ENCODE results near the gene PRTG.
"Not testable (repeated sequence)": the region's sequence is repeated elsewhere in the genome, so short reads cannot be mapped to it uniquely, and the experiment has no call there.

Gene PRTG

DNA sequence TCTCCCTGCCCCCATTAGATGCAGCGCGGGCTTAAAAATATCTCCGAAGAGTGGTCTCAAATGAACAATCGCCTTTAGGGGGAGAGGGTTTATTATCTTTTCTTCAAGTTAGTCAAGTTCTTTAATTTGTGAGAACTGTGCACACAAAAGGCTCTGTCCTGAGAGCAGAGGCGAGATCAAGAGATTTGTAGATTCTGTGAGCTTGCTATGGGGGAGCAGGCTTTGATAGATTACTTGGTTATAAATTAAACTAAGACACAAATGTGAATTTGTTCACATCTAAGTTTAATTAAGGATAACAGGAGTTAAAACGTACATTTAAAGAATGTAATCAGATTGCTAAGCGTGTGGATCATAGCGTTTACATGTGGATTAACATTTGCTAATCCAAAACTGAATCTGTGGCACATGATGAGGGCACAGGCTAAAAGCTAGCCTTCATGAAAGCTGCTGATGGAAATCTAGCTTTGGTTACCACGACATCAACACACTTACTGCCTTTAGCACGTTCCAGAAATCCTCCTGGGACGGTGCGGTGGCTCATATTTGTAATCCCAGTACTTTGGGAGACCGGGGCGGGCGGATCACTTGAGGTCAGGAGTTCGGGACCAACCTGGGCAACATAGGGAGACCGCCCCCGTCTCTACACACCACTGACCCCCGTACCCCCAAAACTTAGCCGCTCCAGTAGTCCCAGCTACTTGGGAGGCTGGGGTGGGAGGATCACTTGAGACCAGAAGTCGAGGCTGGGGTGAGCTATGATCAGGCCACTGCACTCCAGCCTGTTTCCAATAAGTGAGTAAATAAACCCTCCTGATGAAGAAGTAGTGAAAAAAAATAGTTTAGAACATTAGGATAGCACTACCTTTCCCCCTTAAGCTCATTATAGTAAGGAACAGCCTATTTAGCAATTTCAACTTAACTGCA is 1.0 kb upstream of the PRTG start:
- no peak for DNase-seq (ENCODE audit: low spot score)

- DNase-seq (ENCODE audit: low spot score): peak; percentile 23
Observed at GRCh38 chr15:55742498-55742926, 440 bp downstream of the PRTG start.

- DNase-seq (ENCODE audit: low spot score): peak; percentile 5
Observed at GRCh38 chr15:55741833-55742497, 987 bp downstream of the PRTG start.

DNA sequence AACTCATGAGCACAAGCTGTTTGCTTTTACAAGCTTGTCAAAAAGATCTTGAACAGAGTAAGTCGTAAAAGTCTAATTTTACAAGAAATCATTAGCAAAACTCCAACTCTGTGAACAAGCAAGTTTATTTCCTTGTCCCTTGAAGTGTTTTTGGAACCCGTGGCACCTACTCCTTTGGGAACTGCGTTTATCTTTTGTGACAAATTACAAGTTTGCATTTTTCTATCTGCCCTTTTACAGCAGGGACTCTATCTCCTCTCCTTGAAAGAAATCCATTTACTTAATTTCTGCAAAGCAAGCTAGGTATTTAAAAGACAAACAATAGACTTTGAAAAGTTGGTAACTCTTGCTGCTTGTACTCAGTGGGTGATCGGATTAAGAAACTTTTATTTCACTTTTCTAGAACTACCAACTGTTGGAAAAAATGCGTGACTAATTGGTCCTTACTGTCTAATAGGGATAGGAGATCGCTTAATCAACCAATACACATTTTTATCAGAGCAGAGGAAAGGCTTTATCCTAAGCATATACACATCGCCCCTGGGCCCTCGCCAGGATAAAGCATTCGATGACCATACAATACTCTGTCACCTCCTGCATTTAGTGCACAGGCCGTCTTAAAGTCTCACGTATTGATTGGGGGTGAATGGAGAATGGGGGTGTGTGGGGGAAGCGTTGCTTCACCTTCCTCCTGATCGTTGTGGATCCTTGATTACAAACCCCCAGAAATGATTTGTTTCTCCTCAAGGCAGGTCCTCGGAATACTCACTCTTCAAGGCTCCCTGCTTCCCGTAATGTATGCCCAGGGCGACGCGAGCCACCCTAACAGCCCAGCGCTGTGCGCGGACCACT is 1.7 kb downstream of the PRTG start:
- DNase-seq (ENCODE audit: low spot score): no peak

GRCh38 chr15:55740359-55740878 is 2.5 kb downstream of the PRTG start:
- DNase-seq (ENCODE audit: low spot score): no peak

DNA sequence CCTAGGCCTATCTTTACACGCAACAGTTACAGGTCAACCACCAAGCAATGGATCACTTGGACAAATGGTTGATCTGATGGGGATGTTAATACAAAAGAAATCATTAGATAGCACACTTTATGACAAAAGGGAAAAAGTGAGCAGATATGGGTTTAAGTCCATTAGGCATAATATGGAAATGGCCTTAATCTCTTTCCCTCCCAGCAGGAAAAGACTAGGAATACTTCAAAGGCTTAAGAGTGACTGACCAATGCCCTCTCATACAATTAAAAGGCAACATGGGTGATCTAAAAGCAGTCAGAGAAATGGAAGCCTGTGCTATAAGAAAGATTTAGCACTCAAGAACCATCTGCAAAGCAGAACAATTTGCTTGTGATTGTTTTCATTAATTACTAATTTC is 3.3 kb downstream of the PRTG start:
- no peak for DNase-seq (ENCODE audit: low spot score)

GRCh38 chr15:55738715-55739114 is 4.2 kb downstream of the PRTG start:
- no peak for DNase-seq (ENCODE audit: low spot score)

GRCh38 chr15:55737373-55737772 is 5.6 kb downstream of the PRTG start:
- no peak for DNase-seq (ENCODE audit: low spot score)

GRCh38 chr15:55736756-55737155 is 6.2 kb downstream of the PRTG start:
- DNase-seq (ENCODE audit: low spot score): no peak

GRCh38 chr15:55734641-55735040 is 8.3 kb downstream of the PRTG start:
- no peak for DNase-seq (ENCODE audit: low spot score)

DNA sequence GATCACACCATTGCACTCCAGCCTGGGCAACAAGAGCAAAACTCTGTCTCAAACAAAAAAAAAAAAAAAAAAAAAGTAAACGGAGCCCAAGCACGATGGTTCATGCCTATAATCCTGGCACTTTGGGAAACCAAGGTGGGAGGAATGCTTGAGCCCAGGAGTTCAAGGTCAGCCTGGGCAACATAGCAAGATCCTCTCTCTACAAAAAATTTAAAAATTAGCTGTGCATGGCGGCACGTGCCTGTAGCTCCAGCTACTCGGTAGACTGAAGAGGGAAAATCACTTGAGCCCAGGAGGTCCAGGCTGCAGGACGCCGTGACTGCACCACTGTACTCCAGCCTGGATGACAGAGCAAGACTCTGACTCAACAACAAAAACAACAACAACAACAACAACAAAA is 9.5 kb downstream of the PRTG start:
- not testable (repeated sequence) for DNase-seq (ENCODE audit: low spot score)

DNA sequence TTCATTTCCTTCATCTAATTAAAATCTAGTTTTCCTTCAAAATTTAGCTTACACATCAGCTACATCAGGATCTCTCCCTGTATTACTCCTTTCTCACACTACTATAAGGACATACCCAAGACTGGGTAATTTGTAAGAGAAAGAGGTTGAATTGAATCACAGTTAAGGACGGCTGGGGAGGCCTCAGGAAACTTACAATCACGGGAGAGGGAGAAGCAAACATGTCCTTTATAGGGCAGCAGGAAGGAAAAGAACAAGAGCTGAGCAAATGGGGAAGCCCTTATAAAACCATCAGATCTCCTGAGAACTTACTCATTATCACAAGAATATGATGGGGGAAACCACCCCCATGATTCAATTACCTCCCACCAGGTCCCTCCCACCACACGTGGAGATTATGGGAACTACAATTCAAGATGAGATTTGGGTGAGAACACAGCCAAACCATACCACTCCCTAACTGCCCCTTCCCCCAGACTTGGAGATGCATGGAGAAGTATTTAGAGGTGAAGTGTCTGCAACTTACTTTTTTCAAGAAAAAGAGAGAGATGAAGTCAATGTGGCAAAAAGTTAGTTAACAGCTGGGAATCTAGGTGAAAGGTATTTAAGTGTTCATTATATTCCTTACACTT is 21.3 kb downstream of the PRTG start:
- DNase-seq (ENCODE audit: low spot score): no peak

DNA sequence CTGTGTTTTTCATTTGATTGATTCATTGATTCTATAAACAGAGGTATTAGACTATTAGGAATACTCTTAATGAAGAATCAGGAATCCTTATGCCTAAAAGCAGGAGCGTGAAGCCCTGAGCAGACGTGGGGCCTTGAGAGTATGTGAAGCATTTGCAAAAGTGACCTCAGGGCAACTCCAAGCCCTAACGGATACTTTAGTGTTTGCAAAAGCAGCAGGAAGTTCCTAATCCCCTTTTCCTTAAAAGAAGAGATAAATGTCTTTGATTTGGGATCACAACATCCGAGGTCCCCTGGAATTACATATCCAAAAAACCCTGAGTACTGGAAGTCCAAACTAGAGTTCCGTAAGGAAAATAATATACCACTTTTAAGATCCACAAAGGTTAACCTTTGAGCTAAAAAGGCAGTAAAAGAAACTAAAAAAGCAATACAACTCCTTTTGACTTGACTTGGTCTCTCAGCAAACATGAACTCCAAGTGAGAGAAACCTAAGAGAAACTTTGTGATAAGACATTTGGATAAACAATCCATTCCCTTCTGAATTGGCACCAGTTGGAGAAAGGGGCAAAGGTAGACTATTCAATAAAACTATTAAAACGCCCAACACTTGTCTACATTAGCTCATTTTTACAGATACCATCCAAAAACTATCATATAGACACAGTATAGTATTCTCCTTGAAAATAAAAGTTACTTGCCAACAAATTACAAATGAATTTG is 27.4 kb downstream of the PRTG start:
- no peak for DNase-seq (ENCODE audit: low spot score)

DNA sequence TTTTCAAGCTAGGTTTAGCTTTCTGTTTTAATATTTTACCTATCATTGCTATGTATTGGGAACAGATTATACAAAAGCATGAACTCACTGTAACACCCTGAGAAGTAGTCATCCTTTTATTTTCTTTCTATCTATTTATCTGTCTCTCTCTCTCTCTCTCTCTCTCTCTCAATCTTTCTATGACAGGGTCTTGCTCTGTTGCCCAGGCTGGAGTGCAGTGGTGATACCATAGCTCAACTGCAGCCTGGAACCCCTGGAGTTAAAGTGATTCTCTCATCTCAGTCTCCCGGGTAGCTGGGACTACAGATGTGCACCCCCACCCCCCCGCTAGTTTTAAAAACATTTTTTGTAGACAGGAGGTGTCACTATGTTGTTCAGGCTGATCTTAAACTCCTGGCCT is 28.9 kb downstream of the PRTG start:
- DNase-seq (ENCODE audit: low spot score): no peak

DNA sequence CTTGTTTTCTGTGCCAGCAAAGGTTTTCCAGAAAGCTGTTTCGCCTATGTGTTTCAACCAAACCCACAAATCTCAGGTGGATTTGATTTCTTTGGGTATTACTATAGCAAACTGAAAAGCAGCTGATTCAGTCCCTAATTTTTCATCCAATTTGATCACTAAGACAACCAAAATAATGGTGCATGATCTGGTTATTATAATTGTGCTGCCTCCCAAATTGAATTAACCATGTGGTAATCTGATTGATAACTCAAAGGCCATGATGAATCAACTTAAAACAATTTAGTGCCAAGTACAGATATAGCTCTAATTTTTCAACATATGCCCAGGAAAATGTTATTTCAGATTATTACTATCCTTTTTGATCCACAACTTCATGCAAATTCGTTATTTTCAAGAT is 30.6 kb downstream of the PRTG start:
- no peak for DNase-seq (ENCODE audit: low spot score)

- no peak for DNase-seq (ENCODE audit: low spot score)
Observed at GRCh38 chr15:55710286-55710685, 32.7 kb downstream of the PRTG start.

DNA sequence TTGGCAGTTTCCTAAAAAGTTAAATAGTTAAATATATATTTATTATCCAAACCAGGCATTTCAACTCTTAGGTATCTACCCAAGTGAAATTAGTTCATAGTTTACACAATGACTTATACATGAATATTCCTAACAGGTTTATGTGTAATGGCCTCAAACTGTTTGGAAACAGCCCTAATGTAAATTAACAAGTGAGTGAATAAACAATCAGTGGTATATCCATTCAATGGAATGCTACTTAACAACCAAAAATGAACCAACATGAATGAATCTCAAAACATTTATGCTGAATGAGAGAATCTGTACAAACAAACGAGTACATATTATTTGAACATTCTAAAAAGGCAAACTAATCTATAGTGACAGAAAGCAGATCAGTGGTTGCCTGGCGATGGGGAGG is 33.5 kb downstream of the PRTG start:
- DNase-seq (ENCODE audit: low spot score): no peak

GRCh38 chr15:55708720-55709119 is 34.2 kb downstream of the PRTG start:
- DNase-seq (ENCODE audit: low spot score): no peak

DNA sequence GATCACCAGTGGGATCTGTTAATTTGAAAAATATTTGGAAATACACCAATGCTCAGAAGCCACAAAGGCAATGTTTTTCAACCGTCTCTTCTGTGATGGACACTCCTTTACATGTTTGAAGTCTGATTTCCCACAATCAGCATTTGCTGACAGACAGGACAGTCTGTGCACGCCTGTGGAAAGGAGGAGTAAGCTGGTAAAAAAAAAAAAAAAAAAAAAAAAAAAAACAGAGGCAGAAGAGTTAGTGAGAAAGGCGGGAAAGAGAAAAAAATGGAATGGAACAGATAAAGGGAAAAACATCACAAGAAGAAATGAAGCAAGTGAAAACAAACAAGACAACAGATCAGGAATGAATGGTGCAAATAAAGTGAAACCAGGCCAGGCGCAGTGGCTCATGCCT is 35.0 kb downstream of the PRTG start:
- DNase-seq (ENCODE audit: low spot score): no peak

GRCh38 chr15:55707518-55707917 is 35.4 kb downstream of the PRTG start:
- DNase-seq (ENCODE audit: low spot score): no peak

GRCh38 chr15:55703873-55704301 is 39.1 kb downstream of the PRTG start:
- DNase-seq (ENCODE audit: low spot score): no peak

All from germinal center (tissue), 1 donor.